Large intestine (tissue), 3 donors: ENCODE data around the gene FGFR2. TPM values are rescaled to one million over a fixed set of nuclear protein-coding genes. Genes with fewer than 3 reads are reported as not detected.

Experiments used
- DNase-seq, 2 donors: peaks; one replicate each; pipeline versions ENCODE4 v3.0.0 to v3.0.0-alpha.2; 2013
- H3K27ac ChIP-seq: one replicate; pipeline ENCODE4 v1.5.1; 2013; ENCODE audit warnings: low read length
- H3K27me3 ChIP-seq: 2 replicates; pipeline ENCODE4 v1.6.1; 2013; ENCODE audit warnings: low read length; ENCODE audit not compliant: control insufficient read depth, insufficient read depth
- H3K36me3 ChIP-seq: 2 replicates; pipeline ENCODE4 v1.6.1; 2013; ENCODE audit warnings: low read length; ENCODE audit not compliant: control insufficient read depth, insufficient read depth
- H3K4me1 ChIP-seq: one replicate; pipeline ENCODE4 v1.6.1; 2013; ENCODE audit warnings: low read length; ENCODE audit not compliant: control insufficient read depth, insufficient read depth
- H3K4me3 ChIP-seq: one replicate; pipeline ENCODE4 v1.5.1; 2013; ENCODE audit warnings: low read length
- H3K9me3 ChIP-seq: one replicate; pipeline ENCODE4 v1.6.1; 2013; ENCODE audit warnings: mild to moderate bottlenecking, low read depth, low read length, moderate library complexity; ENCODE audit not compliant: control insufficient read depth
- WGBS: methylation state at CpG from one replicate; pipeline ENCODE4 v1.1.5; 2013; ENCODE audit warnings: low lambda C conversion rate; ENCODE audit not compliant: insufficient coverage; 5-methylcytosine and 5-hydroxymethylcytosine counted together
- polyA plus RNA-seq: library from polyadenylated mRNA; unstranded; fragments of 120-200 nt; gene quantifications from one replicate; pipeline ENCODE4 v1.2.1, GENCODE V29; 2013

Gene FGFR2
- polyA plus RNA-seq, 1 donor, result 23.6 TPM

GRCh38 chr10:121596689-121597503, 1.3 kb downstream of the FGFR2 start:
- 0% methylated on average over 3 of the region's 54 CpGs for WGBS
- peaks cover 17% of the 10 kb centered on the region for H3K27me3 ChIP-seq
- peak; percentile 42 to 72 for DNase-seq
- H3K4me3 ChIP-seq, result peak overlapping the region; percentile 80
- H3K9me3 ChIP-seq, result peaks cover 8% of the 10 kb centered on the region
- peaks cover 12% of the 10 kb centered on the region for H3K36me3 ChIP-seq
- peak overlapping the region; percentile 42 for H3K27ac ChIP-seq
- H3K4me1 ChIP-seq, result peaks cover 12% of the 10 kb centered on the region

GRCh38 chr10:121595806-121596688, 2.2 kb downstream of the FGFR2 start:
- peak overlapping the region; percentile 41 for H3K27ac ChIP-seq
- DNase-seq, result peak in 1 of 2 donors; percentile 50
- H3K9me3 ChIP-seq, result peaks cover 8% of the 10 kb centered on the region
- peak overlapping the region; percentile 80 for H3K4me3 ChIP-seq
- peaks cover 17% of the 10 kb centered on the region for H3K36me3 ChIP-seq
- WGBS, result no CpG with 5 or more reads among the region's 28 CpGs
- H3K4me1 ChIP-seq, result peaks cover 12% of the 10 kb centered on the region
- peaks cover 17% of the 10 kb centered on the region for H3K27me3 ChIP-seq

GRCh38 chr10:121595351-121595805, 2.9 kb downstream of the FGFR2 start:
- Histone ChIP-seq H3K36me3 (peaks cover 17% of the 10 kb centered on the region), H3K4me1 (peaks cover 12% of the 10 kb centered on the region), H3K27me3 (peaks cover 17% of the 10 kb centered on the region), H3K9me3 (peaks cover 8% of the 10 kb centered on the region), H3K27ac (peak overlapping the region; percentile 16), H3K4me3 (peak overlapping the region; percentile 80)
- no CpG with 5 or more reads among the region's 11 CpGs for WGBS
- DNase-seq, result no peak

- Histone ChIP-seq H3K4me3 (no peak overlapping the region), H3K27me3 (peaks cover 15% of the 10 kb centered on the region), H3K4me1 (peaks cover 12% of the 10 kb centered on the region), H3K27ac (no peak overlapping the region), H3K9me3 (peaks cover 8% of the 10 kb centered on the region), H3K36me3 (peaks cover 17% of the 10 kb centered on the region)
- no peak for DNase-seq
- WGBS, result 100% methylated on average over 2 of the region's 5 CpGs
These were observed 3.5 kb downstream of the FGFR2 start for GRCh38 chr10:121594623-121595350.

GRCh38 chr10:121594076-121594475, 4.2 kb downstream of the FGFR2 start:
- DNase-seq, result no peak
- Histone ChIP-seq H3K4me1 (peaks cover 12% of the 10 kb centered on the region), H3K36me3 (peaks cover 17% of the 10 kb centered on the region), H3K9me3 (peaks cover 8% of the 10 kb centered on the region), H3K4me3 (no peak overlapping the region), H3K27me3 (peaks cover 15% of the 10 kb centered on the region), H3K27ac (no peak overlapping the region)
- WGBS, result 100% methylated on average over 2 of the region's 8 CpGs

- Histone ChIP-seq H3K9me3 (peaks cover 8% of the 10 kb centered on the region), H3K4me3 (no peak overlapping the region), H3K36me3 (peaks cover 17% of the 10 kb centered on the region), H3K4me1 (peaks cover 8% of the 10 kb centered on the region), H3K27me3 (peaks cover 10% of the 10 kb centered on the region), H3K27ac (no peak overlapping the region)
- no peak for DNase-seq
- 100% methylated on average over 1 of the region's 20 CpGs for WGBS
These were observed 4.8 kb downstream of the FGFR2 start for GRCh38 chr10:121593281-121594075.

- DNase-seq, result no peak
- Histone ChIP-seq H3K4me3 (no peak overlapping the region), H3K9me3 (peaks cover under 1% of the 10 kb centered on the region), H3K36me3 (peaks cover 17% of the 10 kb centered on the region), H3K27me3 (peaks cover 6% of the 10 kb centered on the region), H3K27ac (no peak overlapping the region), H3K4me1 (peaks cover 7% of the 10 kb centered on the region)
- WGBS, result 100% methylated on average over 3 of the region's 18 CpGs
These were observed 5.9 kb downstream of the FGFR2 start for GRCh38 chr10:121592155-121592890.

GRCh38 chr10:121591186-121591585, 7.1 kb downstream of the FGFR2 start:
- WGBS, result 20% methylated on average over 1 of the region's 6 CpGs

GRCh38 chr10:121590772-121591171, 7.5 kb downstream of the FGFR2 start:
- 64% methylated on average over 3 of the region's 9 CpGs for WGBS
- Histone ChIP-seq H3K36me3 (peaks cover 17% of the 10 kb centered on the region), H3K27ac (no peak overlapping the region), H3K4me3 (no peak overlapping the region), H3K27me3 (no peaks in the 10 kb centered on the region), H3K4me1 (peaks cover 4% of the 10 kb centered on the region), H3K9me3 (no peaks in the 10 kb centered on the region)
- no peak for DNase-seq

More at GRCh38 chr10:121591186-121591585, 7.1 kb downstream of the FGFR2 start:
- Histone ChIP-seq H3K27me3 (peaks cover 2% of the 10 kb centered on the region), H3K27ac (no peak overlapping the region), H3K4me3 (no peak overlapping the region), H3K36me3 (peaks cover 17% of the 10 kb centered on the region), H3K4me1 (peaks cover 4% of the 10 kb centered on the region), H3K9me3 (no peaks in the 10 kb centered on the region)
- no peak for DNase-seq
